ENCODE data around the gene EFEMP2.

GRCh38 chr11:65890324-65891218 lies 18.0 kb upstream of the EFEMP2 start, which contains the start of gene CCDC85B:
- TF ChIP-seq BHLHE40 (IDR thresholded peaks at IDR 0.05; ENCODE audit: borderline replicate concordance) (no peak), LEF1 (IDR thresholded peaks at IDR 0.05; ENCODE audit: borderline replicate concordance) (no peak; the same call in 1 of the 2 replicates), SP1 (IDR thresholded peaks at IDR 0.05) (no peak), NFRKB (IDR thresholded peaks at IDR 0.05) (no peak), PKNOX1 (IDR thresholded peaks at IDR 0.05) (0 out of 2 replicates have a peak, but pooled peaks have one; percentile 4), L3MBTL2 (conservative IDR thresholded peaks at IDR 0.05) (peak; percentile 31), ARNT (IDR thresholded peaks at IDR 0.05) (no peak), ZNF384 (IDR thresholded peaks at IDR 0.05) (no peak)

Measured in HEK293T (cell line).